Progenitor cell of endocrine pancreas (in vitro differentiated cells): ENCODE measurements around the gene YTHDC1. TPM values are rescaled to one million over a fixed set of nuclear protein-coding genes. Genes with fewer than 3 reads are reported as not detected.

Source experiments
- DNase-seq: peaks from one replicate; pipeline ENCODE4 v3.0.0; 2021; ENCODE audit warnings: low spot score; ENCODE audit not compliant: unreplicated experiment
- H3K27ac Mint-ChIP-seq: 2 replicates; pipeline ENCODE4 v1.8.0; 2021; ENCODE audit warnings: mild to moderate bottlenecking, moderate library complexity, mixed read lengths
- H3K27me3 Mint-ChIP-seq: 2 replicates; pipeline ENCODE4 v1.8.0; 2021; ENCODE audit warnings: mixed read lengths
- H3K36me3 Mint-ChIP-seq: 2 replicates; pipeline ENCODE4 v1.8.0; 2022; ENCODE audit warnings: mixed read lengths; ENCODE audit not compliant: insufficient read depth
- H3K4me1 Mint-ChIP-seq: 2 replicates; pipeline ENCODE4 v1.8.0; 2021; ENCODE audit warnings: low read depth, mixed read lengths
- H3K4me3 Mint-ChIP-seq: 2 replicates; pipeline ENCODE4 v1.8.0; 2021; ENCODE audit warnings: low read depth, mild to moderate bottlenecking, moderate library complexity, mixed read lengths
- H3K9me3 Mint-ChIP-seq: 2 replicates; pipeline ENCODE4 v1.8.0; 2021; ENCODE audit warnings: low read depth, mixed read lengths
- total RNA-seq: library from RNA; stranded (reverse); gene quantifications from 2 replicates; pipeline ENCODE4 v1.2.1, GENCODE V29; 2021
- TF ChIP-seq, protein P1 (sequence below): fragments of 200-600 bp; sonication (generic); IDR thresholded peaks from one replicate; pipeline ENCODE4 v1.5.0; 2021; ENCODE audit warnings: antibody characterized with exemption, mild to moderate bottlenecking; ENCODE audit not compliant: unreplicated experiment

Gene YTHDC1
- total RNA-seq, 1 donor from 2014 or later: 162 TPM

DNA sequence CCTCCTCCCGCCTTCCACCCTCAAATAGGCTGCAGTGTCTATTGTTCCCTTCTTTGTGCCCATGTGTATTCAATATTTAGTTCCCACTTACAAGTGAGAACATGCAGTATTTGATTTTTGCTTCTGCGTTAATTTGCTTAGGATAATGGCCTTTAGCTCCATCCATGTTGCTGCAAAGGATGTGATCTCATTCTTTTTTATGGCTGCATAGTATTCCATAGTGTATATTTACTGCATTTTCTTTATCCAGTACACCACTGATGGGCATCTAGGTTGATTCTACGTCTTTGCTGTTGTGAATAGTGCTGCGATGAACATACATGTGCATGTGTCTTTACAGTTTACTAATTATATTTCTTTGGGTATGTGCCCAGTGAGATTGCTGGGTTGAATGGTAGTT, 52.8 kb downstream of the YTHDC1 start:
- H3K4me3 Mint-ChIP-seq: no peak overlapping the region
- no peak overlapping the region for H3K27ac Mint-ChIP-seq
- DNase-seq: no peak
- H3K36me3 Mint-ChIP-seq: peaks cover 2% of the 10 kb centered on the region
- H3K27me3 Mint-ChIP-seq: no peaks in the 10 kb centered on the region
- H3K9me3 Mint-ChIP-seq: peaks cover 15% of the 10 kb centered on the region
- H3K4me1 Mint-ChIP-seq: peaks cover 6% of the 10 kb centered on the region
- TF ChIP-seq, protein P1, sequence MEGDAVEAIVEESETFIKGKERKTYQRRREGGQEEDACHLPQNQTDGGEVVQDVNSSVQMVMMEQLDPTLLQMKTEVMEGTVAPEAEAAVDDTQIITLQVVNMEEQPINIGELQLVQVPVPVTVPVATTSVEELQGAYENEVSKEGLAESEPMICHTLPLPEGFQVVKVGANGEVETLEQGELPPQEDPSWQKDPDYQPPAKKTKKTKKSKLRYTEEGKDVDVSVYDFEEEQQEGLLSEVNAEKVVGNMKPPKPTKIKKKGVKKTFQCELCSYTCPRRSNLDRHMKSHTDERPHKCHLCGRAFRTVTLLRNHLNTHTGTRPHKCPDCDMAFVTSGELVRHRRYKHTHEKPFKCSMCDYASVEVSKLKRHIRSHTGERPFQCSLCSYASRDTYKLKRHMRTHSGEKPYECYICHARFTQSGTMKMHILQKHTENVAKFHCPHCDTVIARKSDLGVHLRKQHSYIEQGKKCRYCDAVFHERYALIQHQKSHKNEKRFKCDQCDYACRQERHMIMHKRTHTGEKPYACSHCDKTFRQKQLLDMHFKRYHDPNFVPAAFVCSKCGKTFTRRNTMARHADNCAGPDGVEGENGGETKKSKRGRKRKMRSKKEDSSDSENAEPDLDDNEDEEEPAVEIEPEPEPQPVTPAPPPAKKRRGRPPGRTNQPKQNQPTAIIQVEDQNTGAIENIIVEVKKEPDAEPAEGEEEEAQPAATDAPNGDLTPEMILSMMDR: no peak

DNA sequence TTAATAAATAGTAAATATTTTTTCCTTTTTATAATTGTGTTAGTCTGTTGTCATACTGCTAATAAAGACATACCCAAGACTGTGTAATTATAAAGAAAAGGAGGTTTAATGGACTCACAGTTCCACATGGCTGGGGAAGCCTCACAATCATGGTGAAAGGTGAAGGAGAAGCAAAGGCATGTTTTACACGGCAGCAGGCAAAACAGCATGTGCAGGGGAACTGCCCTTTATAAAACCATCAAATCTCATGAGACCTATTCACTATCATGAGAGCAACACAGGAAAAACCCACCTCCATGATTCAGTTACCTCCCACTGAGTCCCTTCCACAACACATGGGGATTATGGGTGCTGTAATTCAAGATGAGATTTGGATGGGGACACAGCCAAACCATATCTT, 58.6 kb downstream of the YTHDC1 start:
- TF ChIP-seq, protein P1: no peak
- H3K27ac Mint-ChIP-seq: no peak overlapping the region
- peaks cover 6% of the 10 kb centered on the region for H3K4me1 Mint-ChIP-seq
- no peak overlapping the region for H3K4me3 Mint-ChIP-seq
- no peaks in the 10 kb centered on the region for H3K27me3 Mint-ChIP-seq
- H3K9me3 Mint-ChIP-seq: peaks cover 13% of the 10 kb centered on the region
- DNase-seq: no peak
- peaks cover 2% of the 10 kb centered on the region for H3K36me3 Mint-ChIP-seq

DNA sequence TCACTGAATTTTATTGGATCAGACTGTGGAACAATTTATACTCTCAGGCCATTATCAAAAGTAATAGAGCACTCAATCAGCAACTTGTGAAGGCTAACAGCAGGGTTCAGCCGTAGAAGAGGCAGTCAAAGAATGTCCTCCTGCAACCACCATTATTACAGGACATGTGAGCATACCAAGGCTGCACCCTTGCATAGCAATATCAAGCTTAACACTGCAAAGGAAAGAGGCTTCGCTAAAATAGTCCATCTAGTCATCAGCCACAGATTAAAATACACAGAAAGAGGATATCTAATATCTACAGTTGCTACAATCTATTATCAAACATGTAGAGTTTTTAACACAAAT, 61.5 kb downstream of the YTHDC1 start:
- H3K36me3 Mint-ChIP-seq: peaks cover 2% of the 10 kb centered on the region
- TF ChIP-seq, protein P1: no peak

DNA sequence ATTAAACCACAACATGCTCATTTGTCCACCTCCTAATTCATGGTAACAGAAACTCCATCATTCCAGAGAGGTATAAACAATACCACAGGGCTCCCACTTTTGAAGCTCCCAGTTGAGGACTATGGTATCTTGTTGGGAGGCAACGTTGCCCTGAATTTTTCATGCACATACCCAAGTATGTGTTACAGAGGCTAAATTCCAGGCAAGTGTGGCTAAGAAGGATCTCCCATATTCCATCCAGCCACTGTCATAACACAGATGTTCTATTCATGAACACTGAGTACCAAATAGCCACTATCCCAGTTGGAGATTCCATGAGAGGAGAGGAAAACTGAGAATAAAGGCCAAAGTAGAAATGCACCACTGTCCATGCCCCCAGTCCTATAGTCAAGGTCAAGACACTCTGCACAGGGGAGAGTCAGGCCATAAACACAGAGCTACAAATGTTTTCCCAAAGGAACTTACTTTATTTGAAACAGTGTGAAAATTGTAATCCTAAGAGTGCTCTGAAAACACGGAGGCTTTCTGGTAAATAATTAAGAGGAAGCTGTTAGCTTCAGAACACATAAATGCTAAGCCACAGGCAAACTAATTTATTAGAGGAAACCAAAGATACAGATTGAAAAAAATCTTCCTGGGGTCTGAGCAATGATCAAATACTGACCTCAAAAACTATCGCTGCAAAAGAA, 62.0 kb downstream of the YTHDC1 start:
- Mint-ChIP-seq H3K4me3 (no peak overlapping the region), H3K27me3 (no peaks in the 10 kb centered on the region), H3K27ac (no peak overlapping the region), H3K9me3 (peaks cover 13% of the 10 kb centered on the region), H3K36me3 (peaks cover 2% of the 10 kb centered on the region), H3K4me1 (peaks cover 13% of the 10 kb centered on the region)
- DNase-seq: no peak
- TF ChIP-seq, protein P1: no peak

More for the DNA sequence above, 61.5 kb downstream of the YTHDC1 start:
- Mint-ChIP-seq H3K4me1 (peaks cover 12% of the 10 kb centered on the region), H3K27me3 (no peaks in the 10 kb centered on the region), H3K4me3 (no peak overlapping the region), H3K9me3 (peaks cover 13% of the 10 kb centered on the region), H3K27ac (no peak overlapping the region)
- DNase-seq: no peak

DNA sequence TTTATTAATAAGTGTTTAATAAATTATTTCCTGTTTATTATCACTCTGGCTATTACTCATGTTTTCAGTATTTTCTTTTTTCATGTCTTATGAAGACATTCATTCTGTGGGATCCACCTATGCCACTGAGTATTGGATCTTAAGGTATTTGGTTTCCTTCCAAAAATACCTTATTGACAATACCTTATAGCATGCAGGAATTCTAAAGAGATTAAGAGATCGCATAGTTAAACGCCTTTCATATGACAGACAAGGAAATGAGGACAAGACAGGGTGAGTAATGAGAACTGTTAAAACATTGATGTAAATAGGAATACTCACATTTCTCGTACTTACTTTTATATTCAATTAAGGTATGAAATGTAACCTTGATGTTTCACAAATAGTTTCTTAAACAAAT, 66.2 kb downstream of the YTHDC1 start:
- Mint-ChIP-seq H3K9me3 (peaks cover 2% of the 10 kb centered on the region), H3K4me1 (peaks cover 29% of the 10 kb centered on the region), H3K36me3 (peaks cover 1% of the 10 kb centered on the region), H3K27ac (no peak overlapping the region), H3K4me3 (no peak overlapping the region), H3K27me3 (no peaks in the 10 kb centered on the region)
- DNase-seq: no peak
- TF ChIP-seq, protein P1: no peak
